Uterus (tissue), 2 donors: ENCODE data around the gene HSPA12A.
A peak's percentile ranks its signal among the peaks of the same experiment; 100 is the strongest.

ENCODE experiments used
- POLR2A ChIP-seq, 2 donors: fragments of 450-650 bp; IDR thresholded peaks; one replicate each; pipeline ENCODE4 v1.6.1; 2016; ENCODE audit warnings: antibody characterized with exemption in 2 of 2, mild to moderate bottlenecking in 1 of 2, moderate library complexity in 1 of 2
- TF ChIP-seq, protein P1 (sequence below), 4 experiments: fragments of 200-600 bp in 2 of 4; fragments of 450-650 bp in 2 of 4; sonication (generic) in 2 of 4; IDR thresholded peaks; one replicate each; pipeline ENCODE4 v1.5.1; 2016 to 2019; ENCODE audit warnings: antibody characterized with exemption in 4 of 4, mild to moderate bottlenecking in 2 of 4, moderate library complexity in 1 of 4

DNA sequence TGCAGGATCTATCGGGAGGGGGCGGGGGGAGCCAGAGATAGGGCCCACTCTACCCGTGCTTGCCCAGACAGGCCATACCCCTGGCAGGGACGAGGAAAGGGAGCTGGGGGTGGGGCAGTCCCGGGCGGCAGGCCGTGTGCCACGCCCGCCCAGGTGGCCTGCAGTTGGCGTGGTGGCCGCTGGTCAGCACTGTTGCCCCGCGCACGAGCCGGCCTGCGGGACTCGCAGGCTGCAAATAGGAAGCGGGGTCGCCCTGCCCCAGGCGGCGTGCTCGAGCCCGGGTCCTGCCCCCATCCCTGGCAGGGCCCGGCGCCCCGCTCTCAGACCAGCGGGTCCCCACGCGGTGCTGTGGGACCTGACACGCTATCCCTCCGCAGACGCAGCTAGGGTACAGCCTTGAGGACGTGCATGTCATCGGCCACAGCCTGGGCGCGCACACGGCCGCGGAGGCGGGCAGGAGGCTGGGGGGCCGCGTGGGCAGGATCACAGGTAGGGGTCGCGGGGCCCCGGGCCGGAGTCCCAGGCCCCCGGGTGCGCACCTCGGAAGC lies 114.9 kb downstream of the HSPA12A start:
- no peak for TF ChIP-seq POLR2A (IDR thresholded peaks at IDR 0.05)
- TF ChIP-seq, protein P1, sequence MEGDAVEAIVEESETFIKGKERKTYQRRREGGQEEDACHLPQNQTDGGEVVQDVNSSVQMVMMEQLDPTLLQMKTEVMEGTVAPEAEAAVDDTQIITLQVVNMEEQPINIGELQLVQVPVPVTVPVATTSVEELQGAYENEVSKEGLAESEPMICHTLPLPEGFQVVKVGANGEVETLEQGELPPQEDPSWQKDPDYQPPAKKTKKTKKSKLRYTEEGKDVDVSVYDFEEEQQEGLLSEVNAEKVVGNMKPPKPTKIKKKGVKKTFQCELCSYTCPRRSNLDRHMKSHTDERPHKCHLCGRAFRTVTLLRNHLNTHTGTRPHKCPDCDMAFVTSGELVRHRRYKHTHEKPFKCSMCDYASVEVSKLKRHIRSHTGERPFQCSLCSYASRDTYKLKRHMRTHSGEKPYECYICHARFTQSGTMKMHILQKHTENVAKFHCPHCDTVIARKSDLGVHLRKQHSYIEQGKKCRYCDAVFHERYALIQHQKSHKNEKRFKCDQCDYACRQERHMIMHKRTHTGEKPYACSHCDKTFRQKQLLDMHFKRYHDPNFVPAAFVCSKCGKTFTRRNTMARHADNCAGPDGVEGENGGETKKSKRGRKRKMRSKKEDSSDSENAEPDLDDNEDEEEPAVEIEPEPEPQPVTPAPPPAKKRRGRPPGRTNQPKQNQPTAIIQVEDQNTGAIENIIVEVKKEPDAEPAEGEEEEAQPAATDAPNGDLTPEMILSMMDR (IDR thresholded peaks at IDR 0.05): peak; percentile 6 to 42 (median 38)
